ENCODE measurements around the gene PXK. TPM values are rescaled to one million over a fixed set of nuclear protein-coding genes. Genes with fewer than 3 reads are reported as not detected.

Gene PXK
- total and polyA plus RNA-seq, 2 donors (not counting 1 experiment from before 2014, with no cell fraction given), result 54.6 to 65.2 TPM

DNA sequence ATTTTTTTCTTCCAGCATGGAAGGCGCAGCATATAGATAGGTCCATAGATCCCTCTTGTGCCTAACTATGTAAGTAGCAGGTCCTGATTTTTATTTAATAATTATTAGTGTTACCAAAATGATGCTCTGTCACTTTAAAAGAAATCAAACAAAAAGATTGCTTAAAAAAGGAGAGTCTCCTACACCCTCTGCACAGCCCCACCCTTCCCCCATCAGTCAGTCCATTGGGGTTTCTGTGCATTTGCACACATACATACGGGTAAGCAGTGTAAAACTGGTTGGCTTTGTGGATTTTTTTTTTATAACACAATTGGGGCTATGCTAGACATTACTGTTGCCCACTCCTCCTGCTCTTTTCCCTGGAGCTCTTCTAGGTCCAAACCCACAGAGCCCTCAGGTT is 33.6 kb upstream of the PXK start:
- H3K79me2 ChIP-seq (ENCODE audit: control insufficient read depth, insufficient read depth, low read length), result no peaks in the 10 kb centered on the region
- H3K4me2 ChIP-seq (ENCODE audit: extremely low read depth, insufficient read depth, low read length), result no peak overlapping the region
- H3K36me3 ChIP-seq (ENCODE audit: control insufficient read depth, insufficient read depth, low read length), result no peaks in the 10 kb centered on the region
- no peak overlapping the region for H3K27ac ChIP-seq (ENCODE audit: insufficient read depth, low read length)
- H3K27me3 ChIP-seq (ENCODE audit: control insufficient read depth, insufficient read depth, low read length), result no peaks in the 10 kb centered on the region
- H3K9me3 ChIP-seq (ENCODE audit: control insufficient read depth, insufficient read depth, low read depth, low read length), result no peaks in the 10 kb centered on the region
- DNase-seq (ENCODE audit: low read depth in 2 of 2), result no peak
- H3K4me3 ChIP-seq (replicated peaks in 1 of 4; ENCODE audit: control extremely low read depth in 1 of 4, insufficient read depth in 1 of 4, low read depth in 3 of 4, low read length in 4 of 4), result no peak overlapping the region
- no peak overlapping the region for H3K9ac ChIP-seq (ENCODE audit: insufficient read depth, low read length)
- no peak for TF ChIP-seq EZH2 (IDR thresholded peaks at IDR 0.05; ENCODE audit: low read length, missing control alignments)
- TF ChIP-seq CTCF (conservative IDR thresholded peaks at IDR 0.05 in 1 of 2, IDR thresholded peaks at IDR 0.05 in 1 of 2; ENCODE audit: low read depth in 1 of 2, low read length in 2 of 2), result no peak
- no peaks in the 10 kb centered on the region for H3K4me1 ChIP-seq (ENCODE audit: control insufficient read depth, extremely low read depth, insufficient read depth, low read length)
- H4K20me1 ChIP-seq (ENCODE audit: control insufficient read depth, extremely low read depth, insufficient read depth, low read length), result no peaks in the 10 kb centered on the region
- H2AFZ ChIP-seq (ENCODE audit: low read length), result no peak overlapping the region

DNA sequence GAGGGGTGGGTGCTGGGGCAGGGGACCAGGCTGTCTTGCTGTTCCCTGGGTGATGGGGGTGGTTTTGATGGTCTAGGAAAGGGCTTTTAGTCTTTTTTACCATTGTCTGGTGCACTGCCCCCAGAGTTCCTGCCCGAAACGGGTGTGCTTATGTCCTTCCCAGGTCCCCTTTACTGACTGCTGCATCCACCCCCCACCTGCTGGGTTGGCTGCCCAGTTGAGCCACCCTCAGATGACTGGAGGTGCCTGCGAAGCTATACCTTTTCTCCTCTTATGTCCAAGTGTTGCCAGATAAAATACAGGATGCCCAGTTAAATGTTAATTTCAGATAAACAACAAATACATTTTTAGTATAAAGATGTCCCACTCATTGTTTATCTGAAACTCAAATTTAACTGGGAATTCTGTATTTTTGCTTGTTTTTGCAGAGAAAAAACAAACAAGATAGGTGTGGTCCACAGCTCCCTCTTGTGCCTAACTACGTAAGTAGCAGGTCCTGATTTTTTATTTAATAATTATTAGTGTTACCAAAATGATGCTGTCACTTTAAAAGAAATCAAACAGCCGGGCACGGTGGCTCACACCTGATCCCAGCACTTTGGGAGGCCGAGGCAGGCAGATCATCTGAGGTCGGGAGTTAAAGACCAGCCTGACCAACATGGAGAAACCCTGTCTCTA is 32.7 kb upstream of the PXK start:
- DNase-seq (ENCODE audit: low read depth in 2 of 2), result peak; percentile 38 to 83
- Histone ChIP-seq H3K4me2 (ENCODE audit: extremely low read depth, insufficient read depth, low read length) (no peak overlapping the region), H3K4me1 (ENCODE audit: control insufficient read depth, extremely low read depth, insufficient read depth, low read length) (no peaks in the 10 kb centered on the region), H3K36me3 (ENCODE audit: control insufficient read depth, insufficient read depth, low read length) (no peaks in the 10 kb centered on the region), H2AFZ (ENCODE audit: low read length) (no peak overlapping the region), H3K27ac (ENCODE audit: insufficient read depth, low read length) (no peak overlapping the region), H3K79me2 (ENCODE audit: control insufficient read depth, insufficient read depth, low read length) (no peaks in the 10 kb centered on the region), H3K9me3 (ENCODE audit: control insufficient read depth, insufficient read depth, low read depth, low read length) (no peaks in the 10 kb centered on the region), H3K4me3 (replicated peaks in 1 of 4; ENCODE audit: control extremely low read depth in 1 of 4, insufficient read depth in 1 of 4, low read depth in 3 of 4, low read length in 4 of 4) (no peak overlapping the region), H3K27me3 (ENCODE audit: control insufficient read depth, insufficient read depth, low read length) (no peaks in the 10 kb centered on the region), H3K9ac (ENCODE audit: insufficient read depth, low read length) (no peak overlapping the region), H4K20me1 (ENCODE audit: control insufficient read depth, extremely low read depth, insufficient read depth, low read length) (no peaks in the 10 kb centered on the region)
- TF ChIP-seq CTCF (conservative IDR thresholded peaks at IDR 0.05 in 1 of 2, IDR thresholded peaks at IDR 0.05 in 1 of 2; ENCODE audit: low read depth in 1 of 2, low read length in 2 of 2) (peak; percentile 56 to 60), EZH2 (IDR thresholded peaks at IDR 0.05; ENCODE audit: low read length, missing control alignments) (no peak)

GRCh38 chr3:58305882-58306711 is 26.6 kb upstream of the PXK start, which contains the start of the genes HTD2 and RPP14:
Gene HTD2 (plus strand): TSS chr3:58306520. CDS start chr3:58317614, 11,094 bp downstream.
Gene RPP14 (plus strand): TSS chr3:58306245. CDS start chr3:58310330, 4,085 bp downstream.
- TF ChIP-seq EZH2 (IDR thresholded peaks at IDR 0.05; ENCODE audit: low read length, missing control alignments) (no peak), CTCF (conservative IDR thresholded peaks at IDR 0.05 in 1 of 2, IDR thresholded peaks at IDR 0.05 in 1 of 2; ENCODE audit: low read depth in 1 of 2, low read length in 2 of 2) (peak; percentile 93 to 99)
- peaks cover 6% of the 10 kb centered on the region for H3K4me1 ChIP-seq (ENCODE audit: control insufficient read depth, extremely low read depth, insufficient read depth, low read length)
- peak within 1 kb of the TSS; percentile 100 for H3K9ac ChIP-seq (ENCODE audit: insufficient read depth, low read length)
- H2AFZ ChIP-seq (ENCODE audit: low read length), result peak within 1 kb of the TSS; percentile 96
- peak within 1 kb of the TSS; percentile 99 for H3K27ac ChIP-seq (ENCODE audit: insufficient read depth, low read length)
- H3K4me2 ChIP-seq (ENCODE audit: extremely low read depth, insufficient read depth, low read length), result peak within 1 kb of the TSS; percentile 67
- H3K27me3 ChIP-seq (ENCODE audit: control insufficient read depth, insufficient read depth, low read length), result no peaks in the 10 kb centered on the region
- H3K4me3 ChIP-seq (replicated peaks in 1 of 4; ENCODE audit: control extremely low read depth in 1 of 4, insufficient read depth in 1 of 4, low read depth in 3 of 4, low read length in 4 of 4), result peak within 1 kb of the TSS; percentile 78 to 99 (median 98)
- peaks cover 3% of the 10 kb centered on the region for H3K36me3 ChIP-seq (ENCODE audit: control insufficient read depth, insufficient read depth, low read length)
- DNase-seq (ENCODE audit: low read depth in 2 of 2), result peak; percentile 95 to 98
- H4K20me1 ChIP-seq (ENCODE audit: control insufficient read depth, extremely low read depth, insufficient read depth, low read length), result no peaks in the 10 kb centered on the region
- no peaks in the 10 kb centered on the region for H3K9me3 ChIP-seq (ENCODE audit: control insufficient read depth, insufficient read depth, low read depth, low read length)
- H3K79me2 ChIP-seq (ENCODE audit: control insufficient read depth, insufficient read depth, low read length), result peaks cover 39% of the 10 kb centered on the region

Measured in fibroblast of lung (primary cell).